ENCODE results near the gene RABGAP1L.

- TF ChIP-seq POLR2A (IDR thresholded peaks at IDR 0.05) = no peak
- TF ChIP-seq CTCF (IDR thresholded peaks at IDR 0.05) = peak; percentile 70 to 90 (median 78)
These were observed 839.4 kb downstream of the RABGAP1L start for GRCh38 chr1:174998569-174999215.
